ENCODE results near the gene ARHGAP19.
"Not testable (repeated sequence)": the region's sequence is repeated elsewhere in the genome, so short reads cannot be mapped to it uniquely, and the experiment has no call there.

The ARHGAP19 gene

GRCh38 chr10:97278491-97278989 lies 13.9 kb downstream of the ARHGAP19 start:
- DNase-seq (ENCODE audit: low read depth), result peak; percentile 91
- in situ Hi-C loops (cut with HindIII; ENCODE audit: low sequenced_read_pairs), result no loop called here
- H3K4me3 ChIP-seq (ENCODE audit: low read depth, low read length), result no peak overlapping the region
- peak; percentile 44 for TF ChIP-seq CTCF (IDR thresholded peaks at IDR 0.05; ENCODE audit: low read depth, low read length, missing control alignments)

- no peak for DNase-seq (ENCODE audit: low read depth)
- H3K4me3 ChIP-seq (ENCODE audit: low read depth, low read length), result no peak overlapping the region
- TF ChIP-seq CTCF (IDR thresholded peaks at IDR 0.05; ENCODE audit: low read depth, low read length, missing control alignments), result no peak
- in situ Hi-C loops (cut with HindIII; ENCODE audit: low sequenced_read_pairs), result no loop called here
Observed at GRCh38 chr10:97277551-97277950, 14.9 kb downstream of the ARHGAP19 start.

GRCh38 chr10:97274828-97275227 lies 17.6 kb downstream of the ARHGAP19 start:
- DNase-seq (ENCODE audit: low read depth), result no peak
- H3K4me3 ChIP-seq (ENCODE audit: low read depth, low read length), result no peak overlapping the region
- no peak for TF ChIP-seq CTCF (IDR thresholded peaks at IDR 0.05; ENCODE audit: low read depth, low read length, missing control alignments)
- in situ Hi-C loops (cut with HindIII; ENCODE audit: low sequenced_read_pairs), result no loop called here

- in situ Hi-C loops (cut with HindIII; ENCODE audit: low sequenced_read_pairs), result no loop called here
- no peak overlapping the region for H3K4me3 ChIP-seq (ENCODE audit: low read depth, low read length)
- no peak for TF ChIP-seq CTCF (IDR thresholded peaks at IDR 0.05; ENCODE audit: low read depth, low read length, missing control alignments)
- DNase-seq (ENCODE audit: low read depth), result no peak
Observed at GRCh38 chr10:97273700-97274099, 18.7 kb downstream of the ARHGAP19 start.

- in situ Hi-C loops (cut with HindIII; ENCODE audit: low sequenced_read_pairs), result no loop called here
- no peak for TF ChIP-seq CTCF (IDR thresholded peaks at IDR 0.05; ENCODE audit: low read depth, low read length, missing control alignments)
- DNase-seq (ENCODE audit: low read depth), result no peak
- no peak overlapping the region for H3K4me3 ChIP-seq (ENCODE audit: low read depth, low read length)
Observed at GRCh38 chr10:97270523-97271154, 21.8 kb downstream of the ARHGAP19 start.

- no peak for TF ChIP-seq CTCF (IDR thresholded peaks at IDR 0.05; ENCODE audit: low read depth, low read length, missing control alignments)
- no peak for DNase-seq (ENCODE audit: low read depth)
- in situ Hi-C loops (cut with HindIII; ENCODE audit: low sequenced_read_pairs), result no loop called here
- no peak overlapping the region for H3K4me3 ChIP-seq (ENCODE audit: low read depth, low read length)
Observed at GRCh38 chr10:97267671-97268070, 24.8 kb downstream of the ARHGAP19 start.

- in situ Hi-C loops (cut with HindIII; ENCODE audit: low sequenced_read_pairs); H3K4me3 ChIP-seq (ENCODE audit: low read depth, low read length): not testable (repeated sequence)
Observed at GRCh38 chr10:97265095-97265494, 27.3 kb downstream of the ARHGAP19 start.

More at GRCh38 chr10:97265095-97265494, 27.3 kb downstream of the ARHGAP19 start:
- not testable (repeated sequence) for DNase-seq (ENCODE audit: low read depth)
